Esophagus muscularis mucosa (tissue), 3 donors: Measurements from ENCODE around the gene SPG11.

ENCODE experiments used
- CTCF ChIP-seq, 3 experiments: fragments of 200-600 bp in 2 of 3; fragments of 450-650 bp in 1 of 3; sonication (generic) in 2 of 3; IDR thresholded peaks; one replicate each; pipeline ENCODE4 v1.5.1; 2017 to 2019; ENCODE audit warnings: antibody characterized with exemption in 3 of 3, mild to moderate bottlenecking in 2 of 3, moderate library complexity in 1 of 3
- POLR2A ChIP-seq: fragments of 450-650 bp; IDR thresholded peaks from one replicate; pipeline ENCODE4 v1.6.1; 2017; ENCODE audit warnings: antibody characterized with exemption, moderate library complexity, mild to moderate bottlenecking, low read depth
- POLR2AphosphoS5 ChIP-seq, 2 donors: sonication (generic); formaldehyde crosslinking; IDR thresholded peaks; one replicate each; pipeline ENCODE4 v1.6.1; 2017; ENCODE audit warnings: antibody characterized with exemption in 2 of 2

GRCh38 chr15:44698641-44699040, 35.2 kb upstream of the SPG11 start:
- TF ChIP-seq POLR2AphosphoS5 (IDR thresholded peaks at IDR 0.05) = no peak
- TF ChIP-seq POLR2A = no peak
- TF ChIP-seq CTCF (IDR thresholded peaks at IDR 0.05) = no peak
